Hair follicle dermal papilla cell (primary cell): ENCODE measurements around the gene FOXP4. TPM values are rescaled to one million over a fixed set of nuclear protein-coding genes. Genes with fewer than 3 reads are reported as not detected.

Experiments
- small RNA-seq: library from RNA; depleted of rRNA; stranded (forward); fragments of <200 nt; gene quantifications from one replicate; pipeline ENCODE3, GENCODE V24; 2012
- total RNA-seq: library from RNA; depleted of rRNA; stranded (reverse); fragments of >200 nt; gene quantifications from 2 replicates; pipeline ENCODE4 v1.2.3, GENCODE V29; 2012

FOXP4 gene
- total RNA-seq: 1.7 and 2.8 TPM in 2 replicates

GRCh38 chr6:41545703-41546474 is at the start of gene FOXP4:
Gene FOXP4 (plus strand): TSS chr6:41546381. CDS start chr6:41565761, 19,380 bp downstream.

GRCh38 chr6:41638002-41638934 is 92.1 kb downstream of the FOXP4 start, which contains the start of gene MDFI:
Gene MDFI (plus strand): TSS chr6:41638468. CDS start chr6:41638750, 282 bp downstream.

Small RNA genes within 50 kb of the gene (small RNA-seq; reads per million reads assigned to genes)
- gene MIR4641: not detected

Other genes starting within 250 kb of the FOXP4 start
- not detected in 2 replicates for gene NCR2, start 210.8 kb upstream of the FOXP4 start, total RNA-seq
- gene MDFI, start 92.1 kb downstream of the FOXP4 start, total RNA-seq: 0.49 TPM in 1 of 2 replicates, not detected in the other
- gene TFEB, start 189.2 kb downstream of the FOXP4 start, total RNA-seq: 8.1 and 9.2 TPM in 2 replicates
- not detected in 2 replicates for gene PGC, start 201.0 kb downstream of the FOXP4 start, total RNA-seq
- gene FRS3, start 233.5 kb downstream of the FOXP4 start, total RNA-seq: 1.5 and 2.8 TPM in 2 replicates
- not detected in 2 replicates for gene PRICKLE4, start 234.4 kb downstream of the FOXP4 start, total RNA-seq
- gene TOMM6, start 241.3 kb downstream of the FOXP4 start, total RNA-seq: 37.8 and 60.1 TPM in 2 replicates